ENCODE data around the gene PXMP4.

DNA sequence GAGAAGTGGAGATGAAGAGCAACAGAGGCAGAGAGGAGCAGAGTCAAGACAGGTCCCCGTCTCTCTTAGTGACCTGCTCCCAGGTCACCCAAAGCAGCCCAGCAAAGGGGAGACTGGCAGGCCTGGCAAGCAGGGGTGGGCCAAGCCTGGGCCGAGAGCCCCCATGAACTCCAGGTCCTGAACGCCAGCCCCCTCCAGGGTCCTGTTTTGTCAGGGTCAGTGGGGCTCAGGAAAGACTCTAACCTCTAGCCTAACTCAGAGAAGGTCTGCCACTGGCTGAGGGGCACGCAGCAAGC lies 47.0 kb downstream of the PXMP4 start:
- TF ChIP-seq, protein P1, sequence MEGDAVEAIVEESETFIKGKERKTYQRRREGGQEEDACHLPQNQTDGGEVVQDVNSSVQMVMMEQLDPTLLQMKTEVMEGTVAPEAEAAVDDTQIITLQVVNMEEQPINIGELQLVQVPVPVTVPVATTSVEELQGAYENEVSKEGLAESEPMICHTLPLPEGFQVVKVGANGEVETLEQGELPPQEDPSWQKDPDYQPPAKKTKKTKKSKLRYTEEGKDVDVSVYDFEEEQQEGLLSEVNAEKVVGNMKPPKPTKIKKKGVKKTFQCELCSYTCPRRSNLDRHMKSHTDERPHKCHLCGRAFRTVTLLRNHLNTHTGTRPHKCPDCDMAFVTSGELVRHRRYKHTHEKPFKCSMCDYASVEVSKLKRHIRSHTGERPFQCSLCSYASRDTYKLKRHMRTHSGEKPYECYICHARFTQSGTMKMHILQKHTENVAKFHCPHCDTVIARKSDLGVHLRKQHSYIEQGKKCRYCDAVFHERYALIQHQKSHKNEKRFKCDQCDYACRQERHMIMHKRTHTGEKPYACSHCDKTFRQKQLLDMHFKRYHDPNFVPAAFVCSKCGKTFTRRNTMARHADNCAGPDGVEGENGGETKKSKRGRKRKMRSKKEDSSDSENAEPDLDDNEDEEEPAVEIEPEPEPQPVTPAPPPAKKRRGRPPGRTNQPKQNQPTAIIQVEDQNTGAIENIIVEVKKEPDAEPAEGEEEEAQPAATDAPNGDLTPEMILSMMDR (conservative IDR thresholded peaks at IDR 0.05): no peak
- TF ChIP-seq ZFX (IDR thresholded peaks at IDR 0.05): no peak

Measured in C4-2B (cell line).